ENCODE data around the gene PAM. TPM values are rescaled to one million over a fixed set of nuclear protein-coding genes. Genes with fewer than 3 reads are reported as not detected.

PAM gene
- total and polyA plus RNA-seq, 5 donors = 3,384 to 4,784 (median 4,213) TPM

- H3K9me3 ChIP-seq (ENCODE audit: control insufficient read depth, low read length) = no peaks in the 10 kb centered on the region
- no peak overlapping the region for H3K27ac ChIP-seq (ENCODE audit: low read length)
- no peaks in the 10 kb centered on the region for H3K4me1 ChIP-seq (ENCODE audit: control insufficient read depth, insufficient read depth, low read length)
- 99% methylated on average over 1 of the region's 1 CpG for WGBS
- H3K27me3 ChIP-seq (ENCODE audit: control insufficient read depth, insufficient read depth) = no peaks in the 10 kb centered on the region
- DNase-seq = no peak
- no peak overlapping the region for H3K4me3 ChIP-seq (ENCODE audit: low read length)
- ATAC-seq = peak; percentile 39 to 60
- intact Hi-C loops (cut with DNase I) = no loop called here
These were observed 216.7 kb downstream of the PAM start for GRCh38 chr5:102971676-102972293.

- H3K4me3 ChIP-seq (ENCODE audit: low read length) = no peak overlapping the region
- H3K4me1 ChIP-seq (ENCODE audit: control insufficient read depth, insufficient read depth, low read length) = no peaks in the 10 kb centered on the region
- H3K27ac ChIP-seq (ENCODE audit: low read length) = no peak overlapping the region
- no peaks in the 10 kb centered on the region for H3K9me3 ChIP-seq (ENCODE audit: control insufficient read depth, low read length)
- ATAC-seq (no peak), DNase-seq (no peak)
- WGBS = 80% methylated on average over 3 of the region's 3 CpGs
- no peaks in the 10 kb centered on the region for H3K27me3 ChIP-seq (ENCODE audit: control insufficient read depth, insufficient read depth)
- intact Hi-C loops (cut with DNase I) = no loop called here
These were observed 219.1 kb downstream of the PAM start for GRCh38 chr5:102974177-102974576.

- Histone ChIP-seq H3K27me3 (ENCODE audit: control insufficient read depth, insufficient read depth) (no peaks in the 10 kb centered on the region), H3K27ac (ENCODE audit: low read length) (no peak overlapping the region), H3K4me1 (ENCODE audit: control insufficient read depth, insufficient read depth, low read length) (no peaks in the 10 kb centered on the region), H3K9me3 (ENCODE audit: control insufficient read depth, low read length) (no peaks in the 10 kb centered on the region), H3K4me3 (ENCODE audit: low read length) (no peak overlapping the region)
- DNase-seq (no peak), ATAC-seq (no peak)
- intact Hi-C loops (cut with DNase I) = no loop called here
- 52% methylated on average over 4 of the region's 4 CpGs for WGBS
These were observed 219.9 kb downstream of the PAM start for GRCh38 chr5:102975045-102975444.

- no peak overlapping the region for H3K4me3 ChIP-seq (ENCODE audit: low read length)
- H3K9me3 ChIP-seq (ENCODE audit: control insufficient read depth, low read length) = no peaks in the 10 kb centered on the region
- intact Hi-C loops (cut with DNase I) = no loop called here
- H3K27ac ChIP-seq (ENCODE audit: low read length) = no peak overlapping the region
- H3K4me1 ChIP-seq (ENCODE audit: control insufficient read depth, insufficient read depth, low read length) = no peaks in the 10 kb centered on the region
- H3K27me3 ChIP-seq (ENCODE audit: control insufficient read depth, insufficient read depth) = no peaks in the 10 kb centered on the region
- ATAC-seq (no peak), DNase-seq (no peak)
- 65% methylated on average over 3 of the region's 3 CpGs for WGBS
These were observed 220.5 kb downstream of the PAM start for GRCh38 chr5:102975457-102976182.

GRCh38 chr5:102981957-102982635 is 227.0 kb downstream of the PAM start:
- Histone ChIP-seq H3K27me3 (ENCODE audit: control insufficient read depth, insufficient read depth) (no peaks in the 10 kb centered on the region), H3K4me1 (ENCODE audit: control insufficient read depth, insufficient read depth, low read length) (no peaks in the 10 kb centered on the region), H3K9me3 (ENCODE audit: control insufficient read depth, low read length) (no peaks in the 10 kb centered on the region), H3K4me3 (ENCODE audit: low read length) (no peak overlapping the region), H3K27ac (ENCODE audit: low read length) (no peak overlapping the region)
- 97% methylated on average over 3 of the region's 3 CpGs for WGBS
- intact Hi-C loops (cut with DNase I) = no loop called here
- ATAC-seq (peak; percentile 52 to 64), DNase-seq (peak in 2 of 3 donors; percentile 7 to 16)

- 99% methylated on average over 3 of the region's 3 CpGs for WGBS
- no peak overlapping the region for H3K4me3 ChIP-seq (ENCODE audit: low read length)
- no peak for ATAC-seq
These were observed 231.0 kb downstream of the PAM start for GRCh38 chr5:102986074-102986473.

DNA sequence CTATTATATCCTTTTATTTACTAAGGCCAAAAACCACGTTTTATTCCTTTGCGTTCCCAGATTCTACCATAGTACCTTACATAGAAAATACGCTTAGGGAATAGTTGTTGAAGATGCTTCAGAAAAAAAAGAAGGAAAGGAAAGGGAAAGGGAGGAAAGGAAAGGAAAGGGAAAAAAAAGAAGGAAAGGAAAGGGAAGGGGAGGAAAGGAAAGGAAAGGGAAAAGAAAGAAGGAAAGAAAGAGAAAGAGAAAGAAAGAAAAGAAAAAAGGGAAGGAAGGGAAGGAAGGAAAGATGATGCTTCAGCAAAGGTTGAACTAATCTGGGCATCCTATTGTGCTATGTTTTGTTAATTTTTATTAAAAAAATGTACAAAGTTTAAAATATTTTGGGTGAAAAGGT is 233.4 kb downstream of the PAM start:
- intact Hi-C loops (cut with DNase I) = no loop called here
- DNase-seq = no peak

More at GRCh38 chr5:102986074-102986473, 231.0 kb downstream of the PAM start:
- Histone ChIP-seq H3K27ac (ENCODE audit: low read length) (no peak overlapping the region), H3K4me1 (ENCODE audit: control insufficient read depth, insufficient read depth, low read length) (no peaks in the 10 kb centered on the region), H3K27me3 (ENCODE audit: control insufficient read depth, insufficient read depth) (no peaks in the 10 kb centered on the region), H3K9me3 (ENCODE audit: control insufficient read depth, low read length) (no peaks in the 10 kb centered on the region)
- DNase-seq = no peak
- intact Hi-C loops (cut with DNase I) = no loop called here

GRCh38 chr5:102991802-102992201 is 236.7 kb downstream of the PAM start:
- DNase-seq (no peak), ATAC-seq (no peak)
- Histone ChIP-seq H3K9me3 (ENCODE audit: control insufficient read depth, low read length) (no peaks in the 10 kb centered on the region), H3K27ac (ENCODE audit: low read length) (no peak overlapping the region), H3K27me3 (ENCODE audit: control insufficient read depth, insufficient read depth) (no peaks in the 10 kb centered on the region), H3K4me3 (ENCODE audit: low read length) (no peak overlapping the region), H3K4me1 (ENCODE audit: control insufficient read depth, insufficient read depth, low read length) (no peaks in the 10 kb centered on the region)
- intact Hi-C loops (cut with DNase I) = no loop called here

More for the DNA sequence above, 233.4 kb downstream of the PAM start:
- 83% methylated on average over 3 of the region's 3 CpGs for WGBS
- Histone ChIP-seq H3K27me3 (ENCODE audit: control insufficient read depth, insufficient read depth) (no peaks in the 10 kb centered on the region), H3K4me1 (ENCODE audit: control insufficient read depth, insufficient read depth, low read length) (no peaks in the 10 kb centered on the region), H3K27ac (ENCODE audit: low read length) (no peak overlapping the region), H3K4me3 (ENCODE audit: low read length) (no peak overlapping the region), H3K9me3 (ENCODE audit: control insufficient read depth, low read length) (no peaks in the 10 kb centered on the region)
- ATAC-seq = no peak

DNA sequence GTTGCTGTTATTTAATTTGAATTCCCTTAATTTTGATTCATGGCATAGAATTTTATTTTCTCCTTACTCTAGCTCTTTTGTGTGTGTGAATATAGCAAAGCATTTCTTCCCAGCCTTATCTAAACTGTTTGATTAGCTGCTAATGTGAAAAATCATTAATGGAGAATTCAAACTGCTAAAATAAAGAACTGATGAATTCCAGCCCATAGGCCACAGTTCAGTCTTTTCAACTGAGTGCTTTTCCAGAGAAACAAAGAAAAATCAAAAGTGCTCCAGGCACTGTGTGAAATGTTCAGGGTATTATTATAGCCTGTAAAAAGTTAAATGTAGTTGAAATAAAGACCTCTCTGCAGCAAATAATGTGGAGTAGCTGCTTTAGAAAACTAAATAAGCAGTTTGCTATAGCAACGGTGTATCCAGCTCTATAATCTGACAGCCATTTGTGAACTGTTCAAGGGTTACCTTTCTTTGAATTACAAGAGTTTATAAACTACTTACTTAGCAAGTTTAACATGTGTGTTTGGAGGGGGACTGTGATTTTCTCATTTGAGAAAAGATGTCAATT is 241.0 kb downstream of the PAM start:
- ATAC-seq = no peak
- WGBS = 89% methylated on average over 1 of the region's 1 CpG
- Histone ChIP-seq H3K27me3 (ENCODE audit: control insufficient read depth, insufficient read depth) (no peaks in the 10 kb centered on the region), H3K9me3 (ENCODE audit: control insufficient read depth, low read length) (no peaks in the 10 kb centered on the region), H3K4me3 (ENCODE audit: low read length) (no peak overlapping the region), H3K4me1 (ENCODE audit: control insufficient read depth, insufficient read depth, low read length) (peaks cover 2% of the 10 kb centered on the region), H3K27ac (ENCODE audit: low read length) (no peak overlapping the region)
- DNase-seq = no peak
- intact Hi-C loops (cut with DNase I) = no loop called here

DNA sequence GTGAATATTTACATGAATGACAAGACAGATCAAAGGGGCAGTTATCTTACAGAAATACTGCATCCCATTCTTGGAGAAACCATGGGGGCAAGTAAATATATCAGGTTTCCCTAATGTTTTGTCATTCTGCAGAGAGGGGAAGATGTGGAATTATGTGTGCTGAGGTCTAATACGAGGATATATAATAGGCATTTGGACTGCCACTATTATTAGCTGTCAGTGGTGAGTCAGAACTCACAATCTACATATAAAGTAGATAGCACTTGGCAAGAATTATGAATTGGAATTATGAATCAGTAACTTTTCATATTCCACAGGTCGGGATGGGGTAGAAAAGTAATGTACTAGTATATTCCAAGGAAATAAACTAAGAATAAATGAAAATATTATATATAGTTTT is 243.1 kb downstream of the PAM start:
- no peak overlapping the region for H3K4me3 ChIP-seq (ENCODE audit: low read length)
- intact Hi-C loops (cut with DNase I) = no loop called here

GRCh38 chr5:102999191-102999590 is 244.1 kb downstream of the PAM start:
- ATAC-seq = peak; percentile 27 to 35
- H3K4me1 ChIP-seq (ENCODE audit: control insufficient read depth, insufficient read depth, low read length) = peaks cover 2% of the 10 kb centered on the region
- intact Hi-C loops (cut with DNase I) = no loop called here
- no peaks in the 10 kb centered on the region for H3K9me3 ChIP-seq (ENCODE audit: control insufficient read depth, low read length)
- 92% methylated on average over 3 of the region's 3 CpGs for WGBS
- H3K27ac ChIP-seq (ENCODE audit: low read length) = no peak overlapping the region
- DNase-seq = peak in 1 of 3 donors; percentile 22
- H3K27me3 ChIP-seq (ENCODE audit: control insufficient read depth, insufficient read depth) = no peaks in the 10 kb centered on the region
- H3K4me3 ChIP-seq (ENCODE audit: low read length) = no peak overlapping the region

More for the DNA sequence above, 243.1 kb downstream of the PAM start:
- WGBS = 53% methylated on average over 2 of the region's 2 CpGs
- H3K27ac ChIP-seq (ENCODE audit: low read length) = no peak overlapping the region
- peaks cover 2% of the 10 kb centered on the region for H3K4me1 ChIP-seq (ENCODE audit: control insufficient read depth, insufficient read depth, low read length)
- ATAC-seq = no peak
- H3K27me3 ChIP-seq (ENCODE audit: control insufficient read depth, insufficient read depth) = no peaks in the 10 kb centered on the region
- no peaks in the 10 kb centered on the region for H3K9me3 ChIP-seq (ENCODE audit: control insufficient read depth, low read length)
- no peak for DNase-seq

All from right cardiac atrium (tissue), 5 donors.